Gastrocnemius medialis (tissue), 4 donors: Measurements from ENCODE around the gene FZD2. TPM values are rescaled to one million over a fixed set of nuclear protein-coding genes. Genes with fewer than 3 reads are reported as not detected.
"Not testable (repeated sequence)": the region's sequence is repeated elsewhere in the genome, so short reads cannot be mapped to it uniquely, and the experiment has no call there.

Experiments used
- ATAC-seq, 2 donors: fragments of 150-250 bp; one replicate each; pipeline ENCODE4 v1.9.1; 2016
- DNase-seq, 2 donors: peaks; one replicate each; pipeline ENCODE4 v3.0.0-alpha.2; 2019
- H3K27ac ChIP-seq, 4 donors: fragments of 200-600 bp; sonication (generic); 1 replicate in 1 of 4; 2 replicates in 3 of 4; pipeline ENCODE4 v1.5.1; 2016 to 2018; ENCODE audit warnings: mild to moderate bottlenecking in 2 of 4, moderate library complexity in 1 of 4
- H3K27me3 ChIP-seq, 3 donors: fragments of 200-600 bp; sonication (generic) in 2 of 3; 1 replicate in 1 of 3; 2 replicates in 2 of 3; pipeline versions ENCODE4 v1.5.1 to v1.6.0; 2016 to 2019; ENCODE audit warnings: mild to moderate bottlenecking in 1 of 3, moderate library complexity in 1 of 3
- H3K36me3 ChIP-seq, 2 donors: fragments of 200-600 bp; sonication (generic) in 1 of 2; one replicate each; pipeline ENCODE4 v1.5.1; 2017 to 2018
- H3K4me1 ChIP-seq, 2 donors: fragments of 200-600 bp; sonication (generic) in 1 of 2; one replicate each; pipeline ENCODE4 v1.5.1; 2016 to 2017; ENCODE audit warnings: mild to moderate bottlenecking in 2 of 2
- H3K4me3 ChIP-seq, 4 donors: fragments of 200-600 bp; sonication (generic) in 3 of 4; 1 replicate in 1 of 4; 2 replicates in 3 of 4; pipeline ENCODE4 v1.5.1; 2016 to 2019; ENCODE audit warnings: mild to moderate bottlenecking in 2 of 4
- H3K9me3 ChIP-seq, 3 donors: fragments of 200-600 bp; sonication (generic) in 2 of 3; 1 replicate in 1 of 3; 2 replicates in 2 of 3; pipeline ENCODE4 v1.5.1; 2016 to 2019
- POLR2A ChIP-seq, 2 donors: fragments of 450-650 bp; IDR thresholded peaks; one replicate each; pipeline ENCODE4 v1.6.1; 2017; ENCODE audit warnings: antibody characterized with exemption in 2 of 2, mild to moderate bottlenecking in 2 of 2, moderate library complexity in 2 of 2
- in situ Hi-C, 4 donors: fragments of 200-750 bp; cut with MboI; loops; one replicate each; pipeline versions ENCODE4 v1.15.0 to v1.8.0; 2017; ENCODE audit warnings: low sequenced_read_pairs in 4 of 4
- intact Hi-C: fragments of 100-400 bp; cut with DNase I; formaldehyde crosslinking; loops from one replicate; pipeline ENCODE4 v1.15.1; 2023; ENCODE audit warnings: low total_unique reads
- total RNA-seq, 4 donors: library from RNA; depleted of rRNA; stranded (reverse); fragments of >200 nt; gene quantifications; one replicate each; pipeline versions ENCODE4 v1.1.0 to v1.2.3, GENCODE V29; 2016
- TF ChIP-seq, protein P1 (sequence below), 5 experiments: fragments of 450-650 bp in 3 of 5; fragments of 200-600 bp in 2 of 5; sonication (generic) in 2 of 5; IDR thresholded peaks in 4 of 5; conservative IDR thresholded peaks in 1 of 5; 1 replicate in 4 of 5; 2 replicates in 1 of 5; pipeline ENCODE4 v1.5.1; 2016 to 2019; ENCODE audit warnings: antibody characterized with exemption in 5 of 5, mild to moderate bottlenecking in 3 of 5, moderate library complexity in 3 of 5

Gene FZD2
- total RNA-seq, 4 donors from 2014 or later: 0.31 to 0.68 (median 0.58) TPM; not detected in 1

GRCh38 chr17:44585315-44585714 is 28.0 kb downstream of the FZD2 start:
- Histone ChIP-seq H3K4me1 (no peaks in the 10 kb centered on the region), H3K4me3 (no peak overlapping the region), H3K27me3 (peaks cover 3 to 17% (median 9%) of the 10 kb centered on the region in 3 donors), H3K9me3 (no peaks in the 10 kb centered on the region), H3K36me3 (no peaks in the 10 kb centered on the region), H3K27ac (no peak overlapping the region)
- DNase-seq (no peak), ATAC-seq (no peak)
- in situ Hi-C loops (no loop called here), intact Hi-C loops (no loop called here)
- TF ChIP-seq, protein P1, sequence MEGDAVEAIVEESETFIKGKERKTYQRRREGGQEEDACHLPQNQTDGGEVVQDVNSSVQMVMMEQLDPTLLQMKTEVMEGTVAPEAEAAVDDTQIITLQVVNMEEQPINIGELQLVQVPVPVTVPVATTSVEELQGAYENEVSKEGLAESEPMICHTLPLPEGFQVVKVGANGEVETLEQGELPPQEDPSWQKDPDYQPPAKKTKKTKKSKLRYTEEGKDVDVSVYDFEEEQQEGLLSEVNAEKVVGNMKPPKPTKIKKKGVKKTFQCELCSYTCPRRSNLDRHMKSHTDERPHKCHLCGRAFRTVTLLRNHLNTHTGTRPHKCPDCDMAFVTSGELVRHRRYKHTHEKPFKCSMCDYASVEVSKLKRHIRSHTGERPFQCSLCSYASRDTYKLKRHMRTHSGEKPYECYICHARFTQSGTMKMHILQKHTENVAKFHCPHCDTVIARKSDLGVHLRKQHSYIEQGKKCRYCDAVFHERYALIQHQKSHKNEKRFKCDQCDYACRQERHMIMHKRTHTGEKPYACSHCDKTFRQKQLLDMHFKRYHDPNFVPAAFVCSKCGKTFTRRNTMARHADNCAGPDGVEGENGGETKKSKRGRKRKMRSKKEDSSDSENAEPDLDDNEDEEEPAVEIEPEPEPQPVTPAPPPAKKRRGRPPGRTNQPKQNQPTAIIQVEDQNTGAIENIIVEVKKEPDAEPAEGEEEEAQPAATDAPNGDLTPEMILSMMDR (IDR thresholded peaks at IDR 0.05 in 4 of 5, conservative IDR thresholded peaks at IDR 0.05 in 1 of 5): no peak
- TF ChIP-seq POLR2A (IDR thresholded peaks at IDR 0.05): no peak

GRCh38 chr17:44587339-44587738 is 30.1 kb downstream of the FZD2 start:
- no peak for ATAC-seq
- Histone ChIP-seq H3K4me3 (no peak overlapping the region), H3K9me3 (no peaks in the 10 kb centered on the region), H3K27me3 (peaks cover 0 to 1% (median 0%) of the 10 kb centered on the region in 3 donors), H3K4me1 (no peaks in the 10 kb centered on the region), H3K27ac (no peak overlapping the region), H3K36me3 (no peaks in the 10 kb centered on the region)
- intact Hi-C loops (no loop called here), in situ Hi-C loops (no loop called here)
- no peak for DNase-seq
- TF ChIP-seq, protein P1 (IDR thresholded peaks at IDR 0.05 in 4 of 5, conservative IDR thresholded peaks at IDR 0.05 in 1 of 5): no peak
- TF ChIP-seq POLR2A (IDR thresholded peaks at IDR 0.05): no peak

DNA sequence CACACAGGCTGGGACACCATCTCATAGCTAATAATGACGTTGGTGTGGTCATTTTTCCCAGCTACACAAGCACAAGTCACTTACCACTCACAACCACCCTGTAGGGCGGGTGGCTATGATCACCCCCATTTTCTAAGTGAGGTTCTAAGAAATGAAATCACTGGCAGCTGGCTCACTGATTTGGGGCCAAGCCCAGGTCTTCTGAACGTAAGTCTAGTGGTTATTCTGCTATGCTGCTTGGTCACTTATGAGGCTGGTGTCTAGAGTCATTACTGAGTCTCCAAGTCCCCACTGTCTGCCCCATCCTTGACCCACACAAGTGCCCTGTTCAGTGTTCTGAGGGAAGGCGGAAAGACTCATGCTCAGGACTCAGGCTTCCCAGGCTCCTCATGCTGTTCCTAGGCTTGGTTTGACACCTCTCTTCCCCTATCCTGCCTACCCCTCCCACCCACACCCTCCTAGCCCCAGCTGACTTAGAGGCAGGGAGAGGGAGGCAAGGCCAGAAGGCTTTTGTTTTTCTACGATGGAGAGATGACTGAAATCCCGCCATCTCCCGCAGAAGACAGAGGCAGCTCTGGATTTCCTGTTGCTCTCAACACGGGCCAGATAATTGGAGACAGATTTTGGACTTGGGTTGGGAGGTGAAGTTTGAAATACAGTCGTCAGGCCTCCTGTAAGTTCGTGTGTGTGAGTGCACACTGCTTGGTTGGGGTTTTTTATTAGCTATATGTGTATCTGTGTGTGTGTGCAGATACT is 32.2 kb downstream of the FZD2 start:
- no peaks in the 10 kb centered on the region for H3K36me3 ChIP-seq
- intact Hi-C loops: no loop called here
- H3K4me1 ChIP-seq: no peaks in the 10 kb centered on the region
- H3K27ac ChIP-seq: no peak overlapping the region
- H3K9me3 ChIP-seq: no peaks in the 10 kb centered on the region
- in situ Hi-C loops: no loop called here
- ATAC-seq: no peak
- peaks cover 0 to 7% (median 0%) of the 10 kb centered on the region in 3 donors for H3K27me3 ChIP-seq
- no peak for DNase-seq
- H3K4me3 ChIP-seq: no peak overlapping the region
- TF ChIP-seq POLR2A (IDR thresholded peaks at IDR 0.05): no peak
- TF ChIP-seq, protein P1 (IDR thresholded peaks at IDR 0.05 in 4 of 5, conservative IDR thresholded peaks at IDR 0.05 in 1 of 5): no peak

DNA sequence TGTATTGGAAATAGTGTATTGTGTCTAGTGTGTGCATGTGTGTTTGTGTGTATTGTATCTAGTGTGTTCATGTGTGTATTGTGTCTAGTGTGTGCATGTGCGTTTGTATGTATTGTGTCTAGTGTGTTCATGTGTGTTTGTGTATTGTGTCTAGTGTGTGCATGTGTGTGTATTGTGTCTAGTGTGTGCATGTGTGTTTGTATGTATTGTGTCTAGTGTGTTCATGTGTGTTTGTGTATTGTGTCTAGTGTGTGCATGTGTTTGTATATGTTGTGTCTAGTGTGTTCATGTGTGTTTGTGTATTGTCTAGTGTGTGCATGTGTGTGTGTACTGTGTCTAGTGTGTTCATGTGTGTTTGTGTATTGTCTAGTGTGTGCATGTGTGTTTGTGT is 32.8 kb downstream of the FZD2 start:
- in situ Hi-C loops, H3K9me3 ChIP-seq, intact Hi-C loops, H3K27me3 ChIP-seq, DNase-seq, H3K4me1 ChIP-seq, ATAC-seq, H3K4me3 ChIP-seq, H3K36me3 ChIP-seq, H3K27ac ChIP-seq: not testable (repeated sequence)

DNA sequence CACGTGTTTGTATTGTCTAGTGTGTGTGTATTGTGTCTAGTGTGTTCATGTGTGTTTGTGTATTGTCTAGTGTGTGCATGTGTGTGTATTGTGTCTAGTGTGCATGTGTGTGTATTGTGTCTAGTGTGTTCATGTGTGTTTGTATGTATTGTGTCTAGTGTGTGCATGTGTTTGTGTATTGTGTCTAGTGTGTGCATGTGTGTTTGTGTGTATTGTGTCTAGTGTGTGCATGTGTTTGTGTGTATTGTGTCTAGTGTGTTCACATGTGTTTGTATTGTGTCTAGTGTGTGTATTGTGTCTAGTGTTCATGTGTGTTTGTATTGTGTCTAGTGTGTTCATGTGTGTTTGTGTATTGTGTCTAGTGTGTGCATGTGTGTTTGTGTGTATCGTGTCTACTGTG is 33.5 kb downstream of the FZD2 start:
- H3K36me3 ChIP-seq, DNase-seq, H3K27ac ChIP-seq, H3K4me1 ChIP-seq, ATAC-seq, in situ Hi-C loops, intact Hi-C loops, H3K9me3 ChIP-seq, H3K4me3 ChIP-seq: not testable (repeated sequence)
- peaks cover 0 to 12% (median 12%) of the 10 kb centered on the region in 3 donors for H3K27me3 ChIP-seq
